OCI-LY3 (cell line): ENCODE data around the gene SNCAIP.

Experiments
- EZH2phosphoT487 ChIP-seq: fragments of 200-600 bp; shearing (Covaris generic); IDR thresholded peaks from 2 replicates; pipeline ENCODE4 v1.6.1; 2018; ENCODE audit warnings: antibody characterized with exemption, mixed run types, low read depth
- TF ChIP-seq, protein P1 (sequence below): fragments of 200-600, 300-600 bp; sonication (generic); IDR thresholded peaks from 2 replicates; pipeline ENCODE4 v1.5.1; 2014; ENCODE audit warnings: antibody characterized with exemption, low read length, low read depth

DNA sequence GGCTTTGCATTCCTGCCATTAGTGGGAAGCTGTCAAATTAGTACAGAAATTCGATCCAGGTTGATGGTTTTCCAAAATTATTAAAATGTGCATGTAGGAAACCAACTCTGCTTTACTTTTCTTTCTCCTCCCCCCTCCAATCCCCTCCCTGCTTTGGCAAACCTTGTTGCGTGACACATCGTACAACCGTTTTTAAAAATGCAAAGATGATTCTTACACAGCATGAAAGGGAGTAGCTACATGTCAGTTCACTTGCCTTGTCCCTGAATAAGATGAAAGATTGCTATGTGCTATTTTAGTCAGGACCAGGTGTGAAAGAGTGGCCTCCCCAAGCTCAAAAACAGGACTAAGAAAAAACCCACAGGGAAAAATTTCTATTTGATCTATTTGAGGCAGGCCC lies 11.7 kb downstream of the SNCAIP start:
- TF ChIP-seq, protein P1, sequence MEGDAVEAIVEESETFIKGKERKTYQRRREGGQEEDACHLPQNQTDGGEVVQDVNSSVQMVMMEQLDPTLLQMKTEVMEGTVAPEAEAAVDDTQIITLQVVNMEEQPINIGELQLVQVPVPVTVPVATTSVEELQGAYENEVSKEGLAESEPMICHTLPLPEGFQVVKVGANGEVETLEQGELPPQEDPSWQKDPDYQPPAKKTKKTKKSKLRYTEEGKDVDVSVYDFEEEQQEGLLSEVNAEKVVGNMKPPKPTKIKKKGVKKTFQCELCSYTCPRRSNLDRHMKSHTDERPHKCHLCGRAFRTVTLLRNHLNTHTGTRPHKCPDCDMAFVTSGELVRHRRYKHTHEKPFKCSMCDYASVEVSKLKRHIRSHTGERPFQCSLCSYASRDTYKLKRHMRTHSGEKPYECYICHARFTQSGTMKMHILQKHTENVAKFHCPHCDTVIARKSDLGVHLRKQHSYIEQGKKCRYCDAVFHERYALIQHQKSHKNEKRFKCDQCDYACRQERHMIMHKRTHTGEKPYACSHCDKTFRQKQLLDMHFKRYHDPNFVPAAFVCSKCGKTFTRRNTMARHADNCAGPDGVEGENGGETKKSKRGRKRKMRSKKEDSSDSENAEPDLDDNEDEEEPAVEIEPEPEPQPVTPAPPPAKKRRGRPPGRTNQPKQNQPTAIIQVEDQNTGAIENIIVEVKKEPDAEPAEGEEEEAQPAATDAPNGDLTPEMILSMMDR = no peak
- no peak for TF ChIP-seq EZH2phosphoT487
